ENCODE results near the gene HTRA1. TPM values are rescaled to one million over a fixed set of nuclear protein-coding genes. Genes with fewer than 3 reads are reported as not detected.

The HTRA1 gene
- total RNA-seq, 1 donor from 2014 or later: 102 TPM

DNA sequence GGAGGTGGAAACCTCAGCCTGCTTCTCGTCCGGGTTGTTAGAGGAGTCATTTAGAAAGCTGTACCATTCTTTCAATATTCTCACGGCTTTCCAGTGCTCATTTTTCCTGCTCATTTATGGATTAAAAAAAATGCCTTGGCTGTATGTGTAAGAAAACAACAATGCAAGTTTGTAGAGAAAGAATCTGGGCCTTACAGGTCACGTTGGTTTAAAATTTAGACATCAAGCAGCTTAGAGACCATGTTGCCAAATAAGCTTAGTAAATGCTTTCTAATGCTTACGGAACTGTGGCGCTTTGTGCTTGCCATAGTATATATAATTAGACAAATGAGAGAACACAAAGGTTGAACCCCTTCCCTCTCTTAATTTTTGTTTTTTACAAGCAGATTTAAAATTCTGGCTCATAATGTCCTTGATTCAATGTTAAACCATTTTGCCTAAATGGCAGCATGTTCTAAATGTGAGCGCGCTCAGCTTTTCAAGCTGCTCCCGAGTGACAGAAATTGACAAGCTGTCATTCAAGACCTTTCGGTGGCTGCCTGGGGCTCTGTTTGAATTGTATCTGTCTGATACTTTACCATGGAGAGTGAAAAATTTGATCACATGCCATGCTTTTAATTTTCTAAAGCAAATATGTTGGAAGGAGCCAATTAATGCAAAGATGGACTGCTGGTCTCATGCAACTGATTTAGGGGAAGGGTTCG, 5.8 kb upstream of the HTRA1 start:
- DNase-seq: no peak

DNA sequence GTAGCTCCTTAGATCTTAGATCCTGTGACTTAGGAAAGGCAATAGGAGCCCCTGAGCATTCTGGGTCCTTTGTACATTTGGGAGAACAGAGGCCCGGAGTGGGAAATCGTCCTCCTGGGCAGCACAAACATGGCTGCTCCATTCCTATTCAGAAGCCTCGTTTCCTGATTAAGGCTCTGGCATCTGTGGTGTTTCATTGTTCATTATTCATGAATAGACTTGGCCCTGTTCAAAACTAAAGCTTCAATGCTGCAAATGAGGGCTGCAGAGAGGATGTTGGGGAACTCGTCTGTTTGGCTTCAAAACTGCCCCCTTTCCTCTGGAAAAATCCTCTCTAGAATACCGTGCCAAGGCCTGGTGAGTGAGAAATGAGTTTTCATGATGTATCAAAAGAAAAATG, 3.4 kb upstream of the HTRA1 start:
- DNase-seq: no peak

DNA sequence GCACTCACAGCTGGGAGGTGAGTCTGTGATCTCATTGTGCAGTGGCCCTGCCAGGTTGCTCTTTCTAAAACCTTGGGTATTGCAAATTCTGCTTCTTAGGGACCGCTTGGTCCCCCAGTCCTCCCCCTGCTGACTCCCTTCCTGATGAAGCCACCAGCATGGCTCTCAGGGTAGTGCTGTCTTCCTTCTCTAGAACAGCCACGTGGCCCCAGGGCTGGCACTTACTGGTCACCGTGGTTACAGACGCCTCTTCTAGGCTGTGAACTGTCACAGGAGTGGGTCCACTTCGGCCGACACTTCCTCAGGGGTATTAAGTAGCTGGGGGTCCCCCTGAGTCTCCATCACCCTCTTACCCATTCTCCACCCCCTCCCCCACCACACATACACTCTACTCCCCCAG, 2.7 kb upstream of the HTRA1 start:
- no peak for DNase-seq

DNA sequence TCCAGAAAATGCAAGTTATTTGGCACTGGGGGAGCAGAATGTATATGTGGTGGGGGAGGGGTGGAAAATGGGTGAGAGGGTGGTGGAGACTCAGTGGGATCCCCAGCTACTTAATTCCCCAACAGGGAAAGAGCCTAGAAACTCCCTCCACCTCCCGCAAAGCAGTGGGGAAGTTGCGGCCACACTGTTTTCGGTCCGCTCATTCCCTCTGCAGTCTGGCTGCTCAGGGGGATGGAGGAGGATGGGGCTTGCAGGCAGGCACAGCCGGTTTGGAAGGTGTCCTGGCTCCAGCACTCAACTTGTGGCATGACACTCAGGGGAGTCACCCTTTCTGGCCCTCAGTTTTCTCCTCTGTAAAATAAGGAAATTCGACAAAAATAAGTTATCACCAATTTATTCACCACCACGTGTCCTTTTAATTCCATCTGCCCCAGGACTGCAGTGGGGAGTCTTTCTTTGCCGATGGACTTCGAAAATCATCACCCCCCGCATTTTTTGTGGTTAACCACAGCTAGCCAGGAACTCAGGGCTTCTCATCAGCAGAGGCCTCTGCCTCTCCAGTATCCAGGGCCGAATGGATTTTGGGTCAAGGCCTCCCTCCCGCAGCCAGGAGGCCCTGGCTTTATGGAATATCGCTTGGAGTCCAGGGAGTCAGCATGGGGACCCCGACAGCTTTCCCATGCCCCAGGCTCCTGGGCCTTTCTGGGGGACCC, 1.6 kb upstream of the HTRA1 start:
- no peak for DNase-seq

DNA sequence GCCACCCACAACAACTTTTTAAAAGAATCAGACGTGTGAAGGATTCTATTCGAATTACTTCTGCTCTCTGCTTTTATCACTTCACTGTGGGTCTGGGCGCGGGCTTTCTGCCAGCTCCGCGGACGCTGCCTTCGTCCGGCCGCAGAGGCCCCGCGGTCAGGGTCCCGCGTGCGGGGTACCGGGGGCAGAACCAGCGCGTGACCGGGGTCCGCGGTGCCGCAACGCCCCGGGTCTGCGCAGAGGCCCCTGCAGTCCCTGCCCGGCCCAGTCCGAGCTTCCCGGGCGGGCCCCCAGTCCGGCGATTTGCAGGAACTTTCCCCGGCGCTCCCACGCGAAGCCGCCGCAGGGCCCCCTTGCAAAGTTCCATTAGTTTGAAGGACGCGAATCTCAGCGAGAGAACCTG, 461 bp upstream of the HTRA1 start:
- DNase-seq: no peak

DNA sequence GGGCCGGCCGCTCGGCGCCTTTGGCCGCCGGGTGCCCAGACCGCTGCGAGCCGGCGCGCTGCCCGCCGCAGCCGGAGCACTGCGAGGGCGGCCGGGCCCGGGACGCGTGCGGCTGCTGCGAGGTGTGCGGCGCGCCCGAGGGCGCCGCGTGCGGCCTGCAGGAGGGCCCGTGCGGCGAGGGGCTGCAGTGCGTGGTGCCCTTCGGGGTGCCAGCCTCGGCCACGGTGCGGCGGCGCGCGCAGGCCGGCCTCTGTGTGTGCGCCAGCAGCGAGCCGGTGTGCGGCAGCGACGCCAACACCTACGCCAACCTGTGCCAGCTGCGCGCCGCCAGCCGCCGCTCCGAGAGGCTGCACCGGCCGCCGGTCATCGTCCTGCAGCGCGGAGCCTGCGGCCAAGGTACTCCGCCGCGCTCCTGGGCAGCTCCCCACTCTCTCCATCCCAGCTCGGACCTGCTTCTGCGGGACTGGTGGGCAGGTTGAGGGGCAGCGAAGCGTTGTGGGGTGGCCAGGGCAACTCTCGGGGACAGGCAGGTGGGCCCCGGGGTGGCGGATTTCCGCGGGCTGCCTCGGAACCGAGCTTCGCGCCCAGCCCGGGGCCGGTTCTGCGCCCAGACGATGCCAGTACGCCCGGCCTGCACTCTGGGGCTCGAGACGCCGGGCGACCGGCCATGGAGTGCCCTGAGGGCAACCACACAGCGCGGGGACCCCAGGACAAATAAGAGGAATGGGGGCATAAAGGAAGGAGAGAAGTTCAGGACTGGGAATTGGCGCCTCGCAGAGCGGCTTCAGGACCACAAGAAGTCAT, 578 bp downstream of the HTRA1 start:
- no peak for DNase-seq

DNA sequence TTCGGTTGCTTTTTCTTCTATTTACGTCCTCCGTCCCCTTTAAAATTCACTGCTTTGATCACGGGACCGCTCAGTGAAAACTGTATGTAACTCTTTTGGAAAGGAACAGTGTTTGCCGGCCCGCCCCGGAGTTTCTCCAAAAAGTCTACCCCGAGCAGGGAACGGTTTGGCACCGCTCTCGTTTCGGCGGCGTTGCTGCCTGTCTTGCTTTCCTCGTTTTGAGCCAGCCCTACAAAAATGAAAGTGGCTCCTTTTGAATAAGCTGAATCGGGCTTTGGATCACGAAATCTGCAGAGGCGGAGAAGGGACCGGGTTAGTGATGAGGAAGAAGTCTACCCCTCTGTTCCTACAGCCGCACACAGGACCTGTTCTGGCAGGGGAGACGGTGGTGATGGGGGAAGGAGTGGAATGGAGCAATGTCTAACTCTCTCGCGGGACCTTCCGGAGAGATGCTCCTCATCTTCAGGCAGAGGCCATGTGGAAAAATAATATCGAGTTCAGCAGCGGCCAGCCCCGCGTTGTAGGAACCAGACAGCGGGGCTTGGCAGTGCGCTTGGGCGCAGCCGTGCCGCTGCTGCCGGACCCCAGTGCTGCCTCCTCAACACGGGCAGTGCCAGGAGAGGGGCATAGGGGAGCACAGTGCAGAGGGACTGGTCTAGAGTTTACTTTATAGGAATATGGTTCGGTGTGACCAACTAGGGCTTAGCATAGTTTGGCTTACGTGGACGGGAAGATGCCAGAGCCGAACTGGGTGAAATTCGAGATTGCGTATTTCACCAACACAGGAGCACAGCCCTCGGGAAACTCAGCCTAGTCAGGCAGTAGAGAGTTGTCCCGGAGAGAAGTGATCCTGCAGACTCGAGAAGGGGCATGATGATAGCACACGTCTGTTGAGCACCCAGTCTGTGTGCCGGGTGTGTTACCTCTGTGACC, 1.4 kb downstream of the HTRA1 start:
- DNase-seq: peak; percentile 78

DNA sequence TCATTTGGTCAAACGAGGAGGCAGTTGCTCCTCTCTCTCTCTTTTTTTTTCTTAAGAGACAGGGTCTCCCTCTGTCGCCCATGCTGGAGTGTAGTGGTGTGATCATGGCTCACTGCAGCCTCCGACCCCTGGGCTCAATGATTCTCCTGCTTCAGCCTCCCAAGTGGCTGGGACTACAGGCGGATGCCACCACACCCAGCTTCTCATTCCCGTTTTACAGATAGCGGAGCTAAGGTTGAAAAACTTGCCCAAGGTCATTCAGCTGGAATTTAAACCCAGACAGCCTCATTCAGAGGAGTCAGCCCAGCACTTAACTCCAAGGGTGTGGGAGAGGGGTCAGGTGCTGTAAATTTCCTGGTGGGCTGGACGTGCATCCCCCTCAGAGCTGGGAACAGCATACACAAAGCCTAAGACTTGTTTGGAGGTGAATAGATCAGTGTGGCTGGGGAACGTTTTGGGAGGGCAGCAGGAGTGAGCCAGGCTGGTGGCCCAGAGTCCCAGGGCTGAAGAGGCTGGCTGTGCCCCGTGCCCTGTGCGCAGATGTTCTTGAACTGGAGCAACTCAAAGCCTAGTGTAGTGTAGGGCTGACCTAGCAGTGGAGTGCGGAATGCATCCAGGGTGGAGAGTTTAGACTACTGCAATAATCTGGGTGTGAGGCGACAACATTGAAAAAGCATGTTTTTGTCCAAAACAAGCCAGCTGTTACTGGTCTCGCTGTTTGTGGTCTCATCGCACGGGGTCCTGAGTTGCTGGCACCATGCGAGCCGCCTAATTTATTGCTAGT, 2.3 kb downstream of the HTRA1 start:
- DNase-seq: no peak

DNA sequence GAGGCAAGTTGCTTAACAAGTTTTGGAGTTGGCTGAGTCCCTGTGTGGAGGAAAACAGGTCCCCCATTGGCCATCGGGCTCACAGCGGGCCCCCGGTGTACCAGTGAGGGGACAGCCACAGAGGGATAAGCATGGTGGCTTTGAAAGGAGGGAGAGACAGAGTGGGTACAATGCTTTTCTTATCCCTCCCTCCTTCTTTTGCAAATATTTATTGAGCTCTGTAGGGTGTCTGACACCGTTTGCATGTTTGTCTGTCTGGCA, 2.8 kb downstream of the HTRA1 start:
- no peak for DNase-seq

DNA sequence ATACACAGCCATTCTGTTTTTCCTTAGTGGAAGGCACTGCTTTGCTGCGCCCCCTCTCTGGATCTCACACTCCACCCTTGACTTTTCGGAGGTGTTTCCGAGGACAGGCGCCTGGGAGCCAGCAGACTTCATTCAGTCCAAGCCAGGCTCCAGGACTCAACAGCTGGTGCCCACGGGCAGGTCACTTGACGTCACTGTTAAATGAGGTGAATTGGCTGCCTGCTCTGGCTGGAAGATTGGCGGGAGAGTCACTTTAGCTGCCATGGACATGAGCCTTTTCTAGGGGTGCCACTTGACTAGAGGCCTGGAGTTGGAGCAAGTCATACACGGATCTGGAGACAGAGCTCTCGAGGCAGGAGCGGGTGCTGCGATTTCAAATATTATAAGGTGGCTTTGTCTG, 3.2 kb downstream of the HTRA1 start:
- DNase-seq: no peak

DNA sequence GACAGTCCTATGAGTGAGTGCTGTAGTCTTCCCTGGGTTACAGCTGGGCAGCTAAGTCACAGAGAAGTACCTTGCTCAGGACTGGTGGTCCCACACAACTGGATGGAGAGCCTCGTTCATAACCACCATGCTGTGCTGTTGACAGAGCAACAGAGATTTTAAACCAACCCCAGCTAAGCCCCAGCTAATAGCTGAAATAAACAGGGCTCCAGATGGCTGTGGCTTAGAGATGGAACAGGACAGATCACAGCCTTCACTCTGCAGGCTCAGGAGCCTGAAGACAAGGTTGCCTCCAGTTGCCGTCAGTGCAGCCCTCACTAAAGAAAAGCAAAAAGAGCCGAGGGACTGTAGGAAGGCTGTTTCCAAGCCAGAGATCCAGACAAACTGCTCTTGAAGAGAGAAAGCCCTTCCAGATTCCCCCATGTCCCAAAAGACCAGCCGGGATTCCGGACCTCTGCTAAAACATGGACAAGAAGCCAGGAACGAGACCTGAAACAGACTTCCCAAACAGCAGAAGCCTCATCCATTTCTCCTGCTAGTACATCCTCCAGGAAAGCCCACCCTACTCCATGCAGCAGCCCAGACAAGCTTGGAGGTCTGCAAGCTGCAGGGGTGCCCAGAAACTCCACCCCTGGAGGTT, 4.2 kb downstream of the HTRA1 start:
- DNase-seq: peak; percentile 63

DNA sequence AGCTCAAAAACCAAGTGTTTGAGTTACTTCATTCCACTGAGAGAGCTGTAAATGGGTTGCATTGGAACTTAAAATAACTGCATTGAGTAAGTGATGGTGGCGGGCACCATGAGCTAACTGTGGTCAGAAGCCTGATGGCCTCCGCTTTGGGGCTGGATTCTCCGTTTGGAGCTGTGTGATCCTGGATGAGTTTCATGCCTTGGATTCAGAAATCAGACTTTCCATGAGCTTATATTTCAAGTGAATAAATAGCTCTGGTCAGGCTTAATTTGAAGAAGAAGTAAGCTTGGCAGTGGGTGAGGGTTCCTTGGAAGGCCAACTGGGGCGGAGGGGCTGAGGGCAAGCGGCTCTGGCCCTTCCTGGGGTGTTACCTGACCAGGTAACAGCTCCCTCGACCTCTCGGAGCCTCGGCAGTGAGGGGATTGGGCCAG, 5.6 kb downstream of the HTRA1 start:
- DNase-seq: no peak

DNA sequence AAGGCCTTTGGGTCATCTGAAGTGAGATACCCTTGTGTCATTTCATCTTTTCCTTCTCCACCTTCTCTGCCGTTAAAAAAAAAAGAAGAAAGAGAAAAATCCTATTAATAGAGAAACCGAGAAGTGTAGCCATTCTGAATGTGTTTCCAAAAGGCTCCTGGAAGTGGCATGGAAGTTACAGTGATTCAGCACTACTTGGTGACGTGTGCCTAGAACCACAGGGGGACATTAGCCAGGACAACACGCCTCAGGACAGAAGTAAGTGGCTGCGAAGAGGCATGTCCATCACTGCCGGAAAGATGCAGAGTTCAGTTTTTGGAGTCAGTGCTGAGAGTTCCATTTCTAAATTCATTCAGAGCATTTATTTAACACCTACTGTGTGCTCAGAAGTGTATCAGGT, 6.3 kb downstream of the HTRA1 start:
- DNase-seq: no peak

DNA sequence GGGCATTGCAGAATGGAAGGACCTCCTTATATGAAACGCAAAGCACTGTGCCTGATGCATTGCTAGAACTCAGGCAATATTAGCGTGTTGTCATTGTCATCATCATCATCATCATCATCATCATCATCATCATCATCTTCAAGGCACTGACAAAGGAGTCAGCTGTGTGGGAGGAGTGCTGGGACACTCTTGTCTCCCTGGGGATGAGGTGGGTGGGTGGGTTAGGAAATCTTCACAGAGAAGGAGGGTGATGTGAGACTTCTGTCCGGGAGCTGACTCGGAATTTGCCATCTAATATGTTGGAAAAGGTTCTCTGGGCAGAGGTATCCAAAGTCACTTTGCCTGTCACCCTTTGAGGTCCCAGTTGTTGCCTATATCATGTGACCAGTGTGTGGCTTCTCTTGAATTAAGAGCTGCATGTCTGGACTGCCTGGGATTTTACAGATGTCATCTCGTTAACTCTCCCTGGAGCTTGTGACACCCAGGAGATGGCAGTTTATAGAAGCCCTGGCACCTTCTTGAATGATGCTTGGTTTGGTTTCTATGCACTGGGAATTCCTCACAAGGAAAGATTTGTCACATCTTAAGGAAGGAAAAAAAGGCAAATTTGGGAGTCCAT, 7.1 kb downstream of the HTRA1 start:
- DNase-seq: no peak

DNA sequence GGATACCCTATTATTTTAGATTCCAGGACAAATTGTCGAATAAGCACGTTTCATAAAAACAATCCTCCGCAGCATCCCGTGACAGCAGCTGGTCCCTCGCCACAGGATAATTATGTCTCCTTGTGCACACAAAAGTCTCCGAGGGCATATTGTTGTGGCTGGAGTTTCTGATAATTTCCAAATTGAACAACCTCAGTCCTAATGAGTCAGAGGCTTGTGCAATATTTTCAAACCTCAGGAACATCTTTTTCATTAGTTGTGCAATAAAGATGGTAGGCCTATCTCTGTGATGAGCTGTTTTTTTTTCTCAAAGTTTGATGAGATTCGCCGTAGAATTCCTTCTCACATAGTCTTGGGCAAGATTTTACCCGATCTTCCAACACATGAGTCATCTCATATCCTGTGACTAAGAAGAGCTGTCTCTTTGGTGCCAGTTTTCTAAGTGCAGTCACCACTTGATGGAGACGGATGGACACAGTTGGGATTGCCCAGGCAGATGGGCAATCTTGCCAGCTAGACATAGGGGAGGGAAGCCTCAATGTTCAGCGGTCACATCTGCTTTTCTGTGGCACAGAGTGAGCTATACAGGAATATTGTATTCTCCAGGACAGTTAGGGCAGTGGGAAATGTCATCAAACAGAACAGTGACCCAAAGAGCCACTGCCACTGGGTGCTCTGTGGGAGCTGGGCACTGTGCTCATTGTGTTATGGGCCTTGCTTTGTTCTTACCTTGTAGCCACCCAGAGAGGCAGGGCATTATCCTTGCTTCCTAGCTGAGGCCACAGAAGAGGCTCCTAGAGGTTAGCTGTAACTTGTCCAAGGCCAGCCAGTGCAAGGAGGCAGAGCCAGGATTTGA, 7.8 kb downstream of the HTRA1 start:
- DNase-seq: peak; percentile 61

DNA sequence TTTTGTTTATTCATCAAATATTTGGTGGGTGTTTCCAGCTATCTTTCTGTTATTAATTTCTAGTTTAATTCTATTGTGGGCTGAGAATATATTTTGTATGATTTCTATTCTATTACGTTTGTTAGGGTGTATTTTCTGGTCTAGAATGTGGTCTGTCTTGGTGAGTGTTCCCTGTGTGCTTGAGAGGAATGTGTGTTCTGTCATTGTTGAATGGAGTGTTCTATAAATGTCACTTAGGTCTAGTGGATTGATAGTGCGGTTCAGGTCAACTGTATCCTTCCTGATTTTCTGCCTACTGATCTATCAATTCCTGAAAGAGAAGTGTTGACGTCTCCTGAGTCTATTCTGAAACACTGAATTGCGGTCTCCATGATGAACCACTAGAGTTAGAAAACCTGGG, 8.5 kb downstream of the HTRA1 start:
- DNase-seq: no peak

DNA sequence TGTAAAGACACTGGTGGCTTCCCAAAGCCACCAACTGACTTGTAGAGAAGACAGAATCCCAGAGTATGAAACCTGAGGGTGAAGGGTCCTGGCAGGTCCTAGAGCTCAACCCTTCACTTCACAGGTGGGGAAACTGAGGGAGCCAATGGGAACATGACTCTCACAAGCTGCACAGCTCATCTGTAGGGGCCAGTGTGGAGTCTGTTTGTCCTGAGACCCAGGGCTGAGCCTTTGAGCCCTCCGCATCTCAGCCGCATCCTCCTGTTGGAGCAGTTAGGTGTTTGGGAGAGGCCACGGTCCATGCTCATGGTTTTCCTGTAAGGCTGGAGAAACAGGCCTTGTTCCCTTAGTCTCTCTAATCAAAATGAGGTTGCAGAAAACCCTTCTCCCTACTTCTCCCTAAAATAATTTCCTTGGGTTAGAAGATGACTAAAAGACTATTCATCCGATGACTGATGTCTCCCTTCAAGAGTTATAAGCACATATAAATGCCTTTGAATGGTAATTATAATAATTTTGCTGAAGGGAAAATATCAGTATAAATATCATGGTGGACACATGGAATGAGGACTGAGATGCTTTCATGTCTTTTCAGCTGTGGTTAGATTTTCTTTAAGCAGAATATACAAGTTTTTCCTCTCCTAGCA, 10.3 kb downstream of the HTRA1 start:
- no peak for DNase-seq

DNA sequence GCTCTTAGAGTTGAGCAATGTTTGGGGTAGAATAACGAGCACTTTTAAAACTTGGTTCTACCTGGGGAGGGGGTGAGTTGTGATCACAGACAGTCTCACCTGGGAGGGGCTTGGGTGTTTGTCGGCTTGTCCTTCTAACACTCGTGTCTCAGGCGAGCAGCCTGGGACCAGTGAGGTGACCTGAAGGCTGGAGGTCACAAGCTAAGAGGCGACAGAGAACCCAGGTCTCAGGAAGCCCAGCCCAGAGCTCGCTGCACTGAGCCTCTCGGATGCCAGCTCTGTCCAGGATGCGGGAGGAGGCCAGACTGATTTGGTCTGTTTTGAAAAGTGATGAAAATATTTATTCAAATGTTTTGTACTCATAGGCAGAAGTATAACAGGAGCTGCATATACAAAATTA, 11.8 kb downstream of the HTRA1 start:
- no peak for DNase-seq

All from tongue (tissue), 2 donors.